Stimulated activated CD4-positive, alpha-beta T cell treated with anti-CD3 and anti-CD28 coated beads, Interleukin-12 subunit alpha, Interleukin-12 subunit beta, amount 100 ng/mL, for 24 hours (primary cell): ENCODE measurements around the gene NFE2.

ENCODE experiments used
- DNase-seq, 2 experiments: peaks; one replicate each; pipeline ENCODE4 v3.0.0-alpha.2; 2020; ENCODE audit warnings: low read depth in 2 of 2

Gene NFE2

GRCh38 chr12:54306925-54307741 is 6.3 kb upstream of the NFE2 start:
- DNase-seq: no peak

GRCh38 chr12:54304187-54304810 is 3.5 kb upstream of the NFE2 start:
- no peak for DNase-seq

GRCh38 chr12:54303640-54304039 is 2.8 kb upstream of the NFE2 start:
- no peak for DNase-seq

- no peak for DNase-seq
These were observed 723 bp upstream of the NFE2 start for GRCh38 chr12:54301428-54302048.

GRCh38 chr12:54300225-54300731 is 537 bp downstream of the NFE2 start:
- no peak for DNase-seq

GRCh38 chr12:54299515-54300224 is 1.1 kb downstream of the NFE2 start:
- no peak for DNase-seq

- DNase-seq: no peak
These were observed 1.9 kb downstream of the NFE2 start for GRCh38 chr12:54298904-54299303.

- no peak for DNase-seq
These were observed 4.3 kb downstream of the NFE2 start for GRCh38 chr12:54296393-54297099.

GRCh38 chr12:54294953-54295566 is 5.8 kb downstream of the NFE2 start:
- no peak for DNase-seq

GRCh38 chr12:54294152-54294952 is 6.5 kb downstream of the NFE2 start:
- peak in 1 of 2 experiments; percentile 52 for DNase-seq

GRCh38 chr12:54292931-54293241 is 7.9 kb downstream of the NFE2 start:
- no peak for DNase-seq

- DNase-seq: no peak
These were observed 8.5 kb downstream of the NFE2 start for GRCh38 chr12:54292083-54292930.

- DNase-seq: no peak
These were observed 13.3 kb downstream of the NFE2 start for GRCh38 chr12:54287261-54288157.

- DNase-seq: no peak
These were observed 14.5 kb downstream of the NFE2 start for GRCh38 chr12:54286042-54287030.

GRCh38 chr12:54285150-54286041 is 15.4 kb downstream of the NFE2 start:
- DNase-seq: no peak
